Measurements from ENCODE around the gene NTN1.

Gene NTN1

GRCh38 chr17:9212376-9213302 is 191.3 kb downstream of the NTN1 start:
- H2AFZ ChIP-seq (ENCODE audit: low read depth, low read length) = no peak overlapping the region
- H3K4me3 ChIP-seq (ENCODE audit: low read length) = no peak overlapping the region
- peaks cover 4% of the 10 kb centered on the region for H3K4me1 ChIP-seq (ENCODE audit: insufficient read depth, low read length)
- peaks cover 7% of the 10 kb centered on the region for H3K9me3 ChIP-seq (ENCODE audit: low read length)
- no peaks in the 10 kb centered on the region for H3K36me3 ChIP-seq (ENCODE audit: insufficient read depth, low read length)
- H3K27me3 ChIP-seq (ENCODE audit: insufficient read depth, low read length) = no peaks in the 10 kb centered on the region

DNA sequence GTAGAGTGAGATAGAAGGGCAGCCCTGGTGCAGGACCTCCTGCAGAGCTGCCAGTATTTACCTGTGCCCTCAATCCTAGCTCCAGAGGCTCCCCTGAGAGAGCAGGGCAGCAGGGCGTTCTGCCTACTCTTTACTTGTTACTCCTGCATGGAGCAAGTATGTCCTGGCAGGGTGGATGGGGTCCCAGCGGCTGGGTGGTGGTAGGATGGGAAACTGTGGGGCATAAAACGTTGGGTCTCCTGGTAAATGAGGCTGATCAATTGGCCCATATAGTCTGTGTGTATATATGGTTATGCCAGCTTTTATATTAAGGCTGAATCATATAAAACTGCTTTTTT is 192.0 kb downstream of the NTN1 start:
- Histone ChIP-seq H3K4me1 (ENCODE audit: insufficient read depth, low read length) (peaks cover 7% of the 10 kb centered on the region), H2AFZ (ENCODE audit: low read depth, low read length) (no peak overlapping the region), H3K9me3 (ENCODE audit: low read length) (peaks cover 7% of the 10 kb centered on the region), H3K36me3 (ENCODE audit: insufficient read depth, low read length) (no peaks in the 10 kb centered on the region), H3K4me3 (ENCODE audit: low read length) (no peak overlapping the region), H3K27me3 (ENCODE audit: insufficient read depth, low read length) (no peaks in the 10 kb centered on the region)

GRCh38 chr17:9215465-9215864 is 194.2 kb downstream of the NTN1 start:
- Histone ChIP-seq H2AFZ (ENCODE audit: low read depth, low read length) (no peak overlapping the region), H3K36me3 (ENCODE audit: insufficient read depth, low read length) (no peaks in the 10 kb centered on the region), H3K4me1 (ENCODE audit: insufficient read depth, low read length) (peaks cover 12% of the 10 kb centered on the region), H3K4me3 (ENCODE audit: low read length) (no peak overlapping the region), H3K27me3 (ENCODE audit: insufficient read depth, low read length) (no peaks in the 10 kb centered on the region), H3K9me3 (ENCODE audit: low read length) (peaks cover 7% of the 10 kb centered on the region)

- Histone ChIP-seq H3K27me3 (ENCODE audit: insufficient read depth, low read length) (no peaks in the 10 kb centered on the region), H3K36me3 (ENCODE audit: insufficient read depth, low read length) (no peaks in the 10 kb centered on the region), H3K4me1 (ENCODE audit: insufficient read depth, low read length) (peaks cover 30% of the 10 kb centered on the region), H3K9me3 (ENCODE audit: low read length) (peaks cover 7% of the 10 kb centered on the region), H3K4me3 (ENCODE audit: low read length) (no peak overlapping the region), H2AFZ (ENCODE audit: low read depth, low read length) (no peak overlapping the region)
Measured at GRCh38 chr17:9217151-9218056, 196.1 kb downstream of the NTN1 start.

GRCh38 chr17:9218064-9218635 is 196.8 kb downstream of the NTN1 start:
- H3K4me1 ChIP-seq (ENCODE audit: insufficient read depth, low read length) = peaks cover 35% of the 10 kb centered on the region
- no peaks in the 10 kb centered on the region for H3K27me3 ChIP-seq (ENCODE audit: insufficient read depth, low read length)
- no peak overlapping the region for H3K4me3 ChIP-seq (ENCODE audit: low read length)
- no peak overlapping the region for H2AFZ ChIP-seq (ENCODE audit: low read depth, low read length)
- H3K9me3 ChIP-seq (ENCODE audit: low read length) = peaks cover 7% of the 10 kb centered on the region
- H3K36me3 ChIP-seq (ENCODE audit: insufficient read depth, low read length) = no peaks in the 10 kb centered on the region

- peaks cover 7% of the 10 kb centered on the region for H3K9me3 ChIP-seq (ENCODE audit: low read length)
- no peaks in the 10 kb centered on the region for H3K27me3 ChIP-seq (ENCODE audit: insufficient read depth, low read length)
- no peak overlapping the region for H3K4me3 ChIP-seq (ENCODE audit: low read length)
- no peak overlapping the region for H2AFZ ChIP-seq (ENCODE audit: low read depth, low read length)
- H3K4me1 ChIP-seq (ENCODE audit: insufficient read depth, low read length) = peaks cover 35% of the 10 kb centered on the region
- H3K36me3 ChIP-seq (ENCODE audit: insufficient read depth, low read length) = no peaks in the 10 kb centered on the region
Measured at GRCh38 chr17:9218911-9219310, 197.6 kb downstream of the NTN1 start.

DNA sequence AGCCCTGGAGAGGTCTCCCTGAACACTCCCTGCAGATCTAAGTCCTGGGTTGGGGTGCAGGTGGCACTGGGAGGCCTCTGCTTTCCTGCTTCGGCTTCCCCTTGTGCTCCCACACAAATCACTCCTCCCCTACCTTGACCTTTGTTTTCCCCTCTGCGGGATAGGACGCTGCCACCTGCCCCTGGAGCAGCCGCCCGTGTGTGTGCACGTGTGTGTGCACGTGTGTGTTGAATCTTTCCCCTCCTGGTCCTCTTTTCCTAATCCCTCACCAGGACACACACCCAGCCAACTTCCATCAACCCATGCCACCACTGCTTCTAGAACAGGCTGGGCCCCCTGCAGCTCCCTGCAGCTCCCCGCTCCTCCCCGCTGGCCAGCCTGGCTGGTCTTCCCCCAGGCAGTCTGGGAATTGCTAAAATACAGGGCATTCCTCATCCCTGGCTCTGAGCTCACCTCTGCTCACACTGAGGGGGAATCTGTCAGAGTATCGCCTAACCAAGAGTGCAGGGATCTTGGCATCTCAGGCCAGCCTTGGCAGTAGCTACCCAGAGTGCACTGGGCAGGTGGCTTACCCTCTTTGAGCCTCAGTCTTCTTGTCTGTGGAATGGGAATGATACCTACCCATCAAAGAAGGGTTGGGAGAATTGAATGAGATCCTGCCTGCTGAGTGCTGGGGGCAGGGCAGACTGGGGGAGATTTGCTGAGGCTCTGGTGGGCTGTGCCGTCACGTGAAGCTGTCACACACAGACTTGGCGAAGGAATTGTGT is 198.5 kb downstream of the NTN1 start:
- Histone ChIP-seq H3K36me3 (ENCODE audit: insufficient read depth, low read length) (no peaks in the 10 kb centered on the region), H3K4me1 (ENCODE audit: insufficient read depth, low read length) (peaks cover 35% of the 10 kb centered on the region), H2AFZ (ENCODE audit: low read depth, low read length) (no peak overlapping the region), H3K4me3 (ENCODE audit: low read length) (no peak overlapping the region), H3K27me3 (ENCODE audit: insufficient read depth, low read length) (no peaks in the 10 kb centered on the region), H3K9me3 (ENCODE audit: low read length) (peaks cover 7% of the 10 kb centered on the region)

GRCh38 chr17:9220398-9221146 is 199.3 kb downstream of the NTN1 start:
- no peaks in the 10 kb centered on the region for H3K27me3 ChIP-seq (ENCODE audit: insufficient read depth, low read length)
- H3K4me3 ChIP-seq (ENCODE audit: low read length) = no peak overlapping the region

DNA sequence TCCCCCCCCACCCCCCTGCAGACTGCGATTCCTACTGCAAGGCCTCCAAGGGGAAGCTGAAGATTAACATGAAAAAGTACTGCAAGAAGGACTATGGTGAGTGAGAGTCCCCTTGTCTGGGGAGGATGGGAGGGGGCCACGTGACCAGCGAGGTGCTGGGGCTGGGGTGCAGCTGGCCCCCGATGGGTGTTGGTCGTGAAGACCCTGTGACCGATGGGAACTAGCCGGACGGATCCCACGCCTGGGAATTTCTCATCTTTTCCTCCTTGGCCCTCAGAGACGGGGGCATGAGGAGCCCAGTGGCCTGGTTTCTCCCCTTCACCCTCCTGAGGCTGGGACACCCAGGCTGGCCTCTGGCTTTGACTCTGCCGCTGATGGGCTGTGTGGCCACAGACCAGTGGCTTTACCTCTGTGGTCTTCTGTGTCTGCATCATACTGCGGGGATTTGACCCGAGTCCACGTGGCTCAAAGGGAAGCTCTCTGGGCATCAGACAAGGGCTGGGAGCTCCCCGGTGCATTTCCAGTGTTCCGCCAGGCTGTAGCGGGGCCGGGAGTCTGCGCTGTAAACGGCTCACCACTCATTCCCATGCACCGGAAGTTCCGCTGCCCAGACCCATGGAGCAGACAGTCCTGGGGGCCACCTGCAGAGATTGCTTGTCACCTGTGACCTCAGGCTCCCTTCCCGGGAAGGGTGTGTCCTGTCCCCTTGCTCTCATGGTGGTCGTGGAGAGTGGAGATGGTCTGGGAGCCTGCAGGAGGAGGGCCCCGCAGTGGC is 200.0 kb downstream of the NTN1 start:
- Histone ChIP-seq H3K27me3 (ENCODE audit: insufficient read depth, low read length) (no peaks in the 10 kb centered on the region), H3K4me3 (ENCODE audit: low read length) (no peak overlapping the region), H3K9me3 (ENCODE audit: low read length) (peaks cover 2% of the 10 kb centered on the region), H3K4me1 (ENCODE audit: insufficient read depth, low read length) (peaks cover 35% of the 10 kb centered on the region), H3K36me3 (ENCODE audit: insufficient read depth, low read length) (no peaks in the 10 kb centered on the region), H2AFZ (ENCODE audit: low read depth, low read length) (no peak overlapping the region)

More at GRCh38 chr17:9220398-9221146, 199.3 kb downstream of the NTN1 start:
- Histone ChIP-seq H3K36me3 (ENCODE audit: insufficient read depth, low read length) (no peaks in the 10 kb centered on the region), H3K9me3 (ENCODE audit: low read length) (peaks cover 7% of the 10 kb centered on the region), H3K4me1 (ENCODE audit: insufficient read depth, low read length) (peaks cover 35% of the 10 kb centered on the region), H2AFZ (ENCODE audit: low read depth, low read length) (no peak overlapping the region)

DNA sequence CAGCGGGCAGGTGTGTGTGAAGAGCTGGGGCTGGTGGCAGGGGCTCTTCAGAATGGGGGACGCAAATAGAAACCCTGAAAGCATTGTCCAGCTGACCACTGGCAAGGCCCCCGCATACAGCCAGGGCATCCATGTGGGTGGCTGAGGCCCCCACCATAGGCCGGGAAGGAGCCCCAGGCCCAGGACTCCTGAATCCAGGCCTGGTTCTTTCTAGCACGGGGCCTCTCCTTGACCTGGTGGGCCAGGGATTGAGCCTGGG is 200.5 kb downstream of the NTN1 start:
- H3K4me3 ChIP-seq (ENCODE audit: low read length) = no peak overlapping the region
- H3K4me1 ChIP-seq (ENCODE audit: insufficient read depth, low read length) = peaks cover 35% of the 10 kb centered on the region
- H3K9me3 ChIP-seq (ENCODE audit: low read length) = no peaks in the 10 kb centered on the region
- no peak overlapping the region for H2AFZ ChIP-seq (ENCODE audit: low read depth, low read length)
- H3K36me3 ChIP-seq (ENCODE audit: insufficient read depth, low read length) = no peaks in the 10 kb centered on the region
- no peaks in the 10 kb centered on the region for H3K27me3 ChIP-seq (ENCODE audit: insufficient read depth, low read length)

- Histone ChIP-seq H3K36me3 (ENCODE audit: insufficient read depth, low read length) (no peaks in the 10 kb centered on the region), H3K4me3 (ENCODE audit: low read length) (no peak overlapping the region), H3K4me1 (ENCODE audit: insufficient read depth, low read length) (peaks cover 28% of the 10 kb centered on the region), H2AFZ (ENCODE audit: low read depth, low read length) (no peak overlapping the region), H3K27me3 (ENCODE audit: insufficient read depth, low read length) (no peaks in the 10 kb centered on the region), H3K9me3 (ENCODE audit: low read length) (no peaks in the 10 kb centered on the region)
Measured at GRCh38 chr17:9223531-9223930, 202.2 kb downstream of the NTN1 start.

GRCh38 chr17:9224485-9224884 is 203.2 kb downstream of the NTN1 start:
- no peak overlapping the region for H2AFZ ChIP-seq (ENCODE audit: low read depth, low read length)
- H3K4me1 ChIP-seq (ENCODE audit: insufficient read depth, low read length) = peaks cover 28% of the 10 kb centered on the region
- no peaks in the 10 kb centered on the region for H3K27me3 ChIP-seq (ENCODE audit: insufficient read depth, low read length)
- H3K4me3 ChIP-seq (ENCODE audit: low read length) = no peak overlapping the region
- no peaks in the 10 kb centered on the region for H3K36me3 ChIP-seq (ENCODE audit: insufficient read depth, low read length)
- H3K9me3 ChIP-seq (ENCODE audit: low read length) = peaks cover 4% of the 10 kb centered on the region

Data from neuron (in vitro differentiated cells).